Stimulated activated CD4-positive, alpha-beta T cell treated with anti-CD3 and anti-CD28 coated beads, Interleukin-15, amount 100 ng/mL, for 48 hours (primary cell): Measurements from ENCODE around the gene ARHGAP23.
"Not testable (repeated sequence)": the region's sequence is repeated elsewhere in the genome, so short reads cannot be mapped to it uniquely, and the experiment has no call there.

ENCODE experiments used
- DNase-seq, 2 donors: peaks; one replicate each; pipeline ENCODE4 v3.0.0-alpha.2; 2020; ENCODE audit warnings: low read depth in 2 of 2

The ARHGAP23 gene

GRCh38 chr17:38461683-38462082, 33.4 kb downstream of the ARHGAP23 start:
- DNase-seq: no peak

GRCh38 chr17:38463451-38463858, 35.2 kb downstream of the ARHGAP23 start:
- DNase-seq: no peak

GRCh38 chr17:38464251-38464722, 36.0 kb downstream of the ARHGAP23 start:
- no peak for DNase-seq

- DNase-seq: no peak
These were observed 36.6 kb downstream of the ARHGAP23 start for GRCh38 chr17:38464723-38465390.

GRCh38 chr17:38465391-38466345, 37.4 kb downstream of the ARHGAP23 start:
- no peak for DNase-seq

- DNase-seq: no peak
These were observed 38.4 kb downstream of the ARHGAP23 start for GRCh38 chr17:38466346-38467315.

GRCh38 chr17:38467491-38467890, 39.2 kb downstream of the ARHGAP23 start:
- DNase-seq: no peak

- DNase-seq: no peak
These were observed 41.6 kb downstream of the ARHGAP23 start for GRCh38 chr17:38469875-38470274.

GRCh38 chr17:38471253-38471652, 43.0 kb downstream of the ARHGAP23 start:
- not testable (repeated sequence) for DNase-seq

- not testable (repeated sequence) for DNase-seq
These were observed 46.4 kb downstream of the ARHGAP23 start for GRCh38 chr17:38474666-38475065.

- DNase-seq: no peak
These were observed 48.3 kb downstream of the ARHGAP23 start for GRCh38 chr17:38476549-38476948.

GRCh38 chr17:38477417-38477816, 49.2 kb downstream of the ARHGAP23 start:
- not testable (repeated sequence) for DNase-seq

GRCh38 chr17:38477951-38478350, 49.7 kb downstream of the ARHGAP23 start:
- not testable (repeated sequence) for DNase-seq

GRCh38 chr17:38478667-38479066, 50.4 kb downstream of the ARHGAP23 start:
- not testable (repeated sequence) for DNase-seq

- DNase-seq: not testable (repeated sequence)
These were observed 53.9 kb downstream of the ARHGAP23 start for GRCh38 chr17:38482039-38482699.

GRCh38 chr17:38482700-38483043, 54.4 kb downstream of the ARHGAP23 start:
- DNase-seq: not testable (repeated sequence)

GRCh38 chr17:38484242-38485145, 56.2 kb downstream of the ARHGAP23 start:
- DNase-seq: peak; percentile 24 to 64

- DNase-seq: no peak
These were observed 56.8 kb downstream of the ARHGAP23 start for GRCh38 chr17:38485146-38485468.

GRCh38 chr17:38485681-38486298, 57.5 kb downstream of the ARHGAP23 start:
- DNase-seq: peak in 1 of 2 donors; percentile 25

GRCh38 chr17:38489774-38490173, 61.5 kb downstream of the ARHGAP23 start:
- not testable (repeated sequence) for DNase-seq
